ENCODE results near the gene GRM1. TPM values are rescaled to one million over a fixed set of nuclear protein-coding genes. Genes with fewer than 3 reads are reported as not detected.

Gene GRM1
- total and polyA plus RNA-seq, 2 experiments from 2014 or later, result not detected

GRCh38 chr6:146100776-146101175 is 71.9 kb downstream of the GRM1 start:
- no peak overlapping the region for H3K27ac ChIP-seq
- H3K27me3 ChIP-seq (replicated peaks; ENCODE audit: insufficient read depth), result no peaks in the 10 kb centered on the region
- 33 to 43% methylated on average over 1 of the region's 1 CpG for WGBS, 2 experiments (ENCODE audit: low coverage in 1 of 2, low lambda C conversion rate in 2 of 2, missing lambda C conversion rate in 2 of 2)
- no peaks in the 10 kb centered on the region for H3K36me3 ChIP-seq (ENCODE audit: low read depth)
- no peak overlapping the region for H3K4me2 ChIP-seq (ENCODE audit: unreplicated experiment)
- H3K9ac ChIP-seq, result no peak overlapping the region
- no peaks in the 10 kb centered on the region for H3K4me1 ChIP-seq (ENCODE audit: insufficient read depth)
- no peaks in the 10 kb centered on the region for H4K20me1 ChIP-seq (ENCODE audit: insufficient read depth)
- no peaks in the 10 kb centered on the region for H3K9me2 ChIP-seq (ENCODE audit: insufficient read depth)
- no peak for DNase-seq
- no peak overlapping the region for H3K4me3 ChIP-seq
- H3K79me2 ChIP-seq (ENCODE audit: insufficient read depth), result no peaks in the 10 kb centered on the region
- no peaks in the 10 kb centered on the region for H3K9me3 ChIP-seq (ENCODE audit: low read depth)
- in situ Hi-C loops (cut with MboI), result no loop called here
- no peaks in the 10 kb centered on the region for H3F3A ChIP-seq (ENCODE audit: insufficient read depth)
- TF ChIP-seq EZH2phosphoT487 (IDR thresholded peaks at IDR 0.05; ENCODE audit: insufficient read depth, low read depth) (no peak), EZH2 (IDR thresholded peaks at IDR 0.05; ENCODE audit: insufficient read depth, poor library complexity, severe bottlenecking) (no peak)
- no peak overlapping the region for H2AFZ ChIP-seq

GRCh38 chr6:146103416-146104072 is 74.7 kb downstream of the GRM1 start:
- no peak overlapping the region for H3K9ac ChIP-seq
- no peaks in the 10 kb centered on the region for H3K4me1 ChIP-seq (ENCODE audit: insufficient read depth)
- H3F3A ChIP-seq (ENCODE audit: insufficient read depth), result no peaks in the 10 kb centered on the region
- TF ChIP-seq EZH2phosphoT487 (IDR thresholded peaks at IDR 0.05; ENCODE audit: insufficient read depth, low read depth) (no peak), EZH2 (IDR thresholded peaks at IDR 0.05; ENCODE audit: insufficient read depth, poor library complexity, severe bottlenecking) (no peak)
- H3K79me2 ChIP-seq (ENCODE audit: insufficient read depth), result no peaks in the 10 kb centered on the region
- 34 to 44% methylated on average over 3 of the region's 3 CpGs for WGBS, 2 experiments (ENCODE audit: low coverage in 1 of 2, low lambda C conversion rate in 2 of 2, missing lambda C conversion rate in 2 of 2)
- H3K9me3 ChIP-seq (ENCODE audit: low read depth), result no peaks in the 10 kb centered on the region
- H2AFZ ChIP-seq, result no peak overlapping the region
- no peak overlapping the region for H3K27ac ChIP-seq
- no peaks in the 10 kb centered on the region for H3K27me3 ChIP-seq (replicated peaks; ENCODE audit: insufficient read depth)
- no peaks in the 10 kb centered on the region for H3K36me3 ChIP-seq (ENCODE audit: low read depth)
- H3K4me3 ChIP-seq, result no peak overlapping the region
- no peaks in the 10 kb centered on the region for H4K20me1 ChIP-seq (ENCODE audit: insufficient read depth)
- no peaks in the 10 kb centered on the region for H3K9me2 ChIP-seq (ENCODE audit: insufficient read depth)
- in situ Hi-C loops (cut with MboI), result no loop called here
- no peak for DNase-seq
- no peak overlapping the region for H3K4me2 ChIP-seq (ENCODE audit: unreplicated experiment)

GRCh38 chr6:146106532-146106931 is 77.7 kb downstream of the GRM1 start:
- 11 to 15% methylated on average over 2 of the region's 2 CpGs for WGBS, 2 experiments (ENCODE audit: low coverage in 1 of 2, low lambda C conversion rate in 2 of 2, missing lambda C conversion rate in 2 of 2)
- DNase-seq, result no peak
- Histone ChIP-seq H2AFZ (no peak overlapping the region), H3K9me2 (ENCODE audit: insufficient read depth) (no peaks in the 10 kb centered on the region), H3K27me3 (replicated peaks; ENCODE audit: insufficient read depth) (no peaks in the 10 kb centered on the region), H4K20me1 (ENCODE audit: insufficient read depth) (no peaks in the 10 kb centered on the region), H3F3A (ENCODE audit: insufficient read depth) (no peaks in the 10 kb centered on the region), H3K9me3 (ENCODE audit: low read depth) (no peaks in the 10 kb centered on the region), H3K79me2 (ENCODE audit: insufficient read depth) (no peaks in the 10 kb centered on the region), H3K4me2 (ENCODE audit: unreplicated experiment) (no peak overlapping the region), H3K9ac (no peak overlapping the region), H3K4me3 (no peak overlapping the region), H3K36me3 (ENCODE audit: low read depth) (no peaks in the 10 kb centered on the region), H3K4me1 (ENCODE audit: insufficient read depth) (no peaks in the 10 kb centered on the region), H3K27ac (no peak overlapping the region)
- TF ChIP-seq EZH2phosphoT487 (IDR thresholded peaks at IDR 0.05; ENCODE audit: insufficient read depth, low read depth), result no peak
- no peak for TF ChIP-seq EZH2 (IDR thresholded peaks at IDR 0.05; ENCODE audit: insufficient read depth, poor library complexity, severe bottlenecking)
- in situ Hi-C loops (cut with MboI), result no loop called here

- Histone ChIP-seq H3K4me1 (ENCODE audit: insufficient read depth) (no peaks in the 10 kb centered on the region), H3K79me2 (ENCODE audit: insufficient read depth) (no peaks in the 10 kb centered on the region), H4K20me1 (ENCODE audit: insufficient read depth) (no peaks in the 10 kb centered on the region), H3K4me2 (ENCODE audit: unreplicated experiment) (no peak overlapping the region), H3K27ac (no peak overlapping the region), H3K9ac (no peak overlapping the region), H3K27me3 (replicated peaks; ENCODE audit: insufficient read depth) (no peaks in the 10 kb centered on the region), H3K9me2 (ENCODE audit: insufficient read depth) (no peaks in the 10 kb centered on the region), H3F3A (ENCODE audit: insufficient read depth) (no peaks in the 10 kb centered on the region), H3K4me3 (no peak overlapping the region), H3K9me3 (ENCODE audit: low read depth) (no peaks in the 10 kb centered on the region), H2AFZ (no peak overlapping the region), H3K36me3 (ENCODE audit: low read depth) (no peaks in the 10 kb centered on the region)
- WGBS, 2 experiments (ENCODE audit: low coverage in 1 of 2, low lambda C conversion rate in 2 of 2, missing lambda C conversion rate in 2 of 2), result 2 to 5% methylated on average over 1 of the region's 1 CpG
- no peak for TF ChIP-seq EZH2 (IDR thresholded peaks at IDR 0.05; ENCODE audit: insufficient read depth, poor library complexity, severe bottlenecking)
- no peak for TF ChIP-seq EZH2phosphoT487 (IDR thresholded peaks at IDR 0.05; ENCODE audit: insufficient read depth, low read depth)
- DNase-seq, result no peak
- in situ Hi-C loops (cut with MboI), result no loop called here
Measured at GRCh38 chr6:146110990-146111389, 82.1 kb downstream of the GRM1 start.

Data from GM23248 (cell line).